GM12801 (cell line): Measurements from ENCODE around the gene NUFIP1.

Source experiments
- CTCF ChIP-seq: IDR thresholded peaks from one replicate; pipeline ENCODE4 v1.5.1; 2011; ENCODE audit warnings: control low read depth; ENCODE audit not compliant: insufficient read length; ENCODE audit errors: extremely low read depth

NUFIP1 gene

DNA sequence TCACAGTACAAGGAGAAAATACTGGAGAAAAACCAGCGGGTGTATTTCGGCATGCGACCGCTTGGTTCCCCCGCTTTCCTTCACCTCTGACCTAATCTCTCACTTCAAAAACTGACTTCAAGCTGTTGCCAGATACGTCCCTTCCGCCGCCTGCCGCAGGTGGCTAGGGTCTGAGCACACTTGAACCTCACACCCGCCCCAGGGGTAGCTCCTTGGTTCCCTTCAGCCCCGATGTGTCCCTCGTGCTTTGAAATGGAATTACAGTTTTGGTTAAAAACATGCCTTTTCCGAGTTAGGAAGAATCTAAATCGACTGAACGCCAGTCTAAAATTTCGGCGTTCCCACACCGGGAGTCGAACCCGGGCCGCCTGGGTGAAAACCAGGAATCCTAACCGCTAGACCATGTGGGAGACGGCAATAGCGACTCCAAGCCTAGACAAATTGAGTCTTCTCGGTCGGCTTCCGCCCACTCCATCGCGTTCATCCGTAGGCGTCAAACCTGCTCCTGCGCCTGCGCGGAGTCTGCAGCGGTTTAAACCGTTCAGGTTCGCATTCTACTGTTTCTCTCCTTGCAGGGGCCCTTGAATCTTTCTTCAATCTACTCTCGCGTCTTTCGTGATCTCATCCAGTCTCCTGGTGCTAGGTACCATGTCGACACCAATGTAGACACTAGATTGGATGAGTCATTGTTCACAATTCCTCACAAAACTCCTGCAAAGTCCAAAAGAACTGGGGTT is 71.5 kb downstream of the NUFIP1 start:
- TF ChIP-seq CTCF, result no peak

- no peak for TF ChIP-seq CTCF
Observed at GRCh38 chr13:44912278-44913016, 76.8 kb downstream of the NUFIP1 start.

DNA sequence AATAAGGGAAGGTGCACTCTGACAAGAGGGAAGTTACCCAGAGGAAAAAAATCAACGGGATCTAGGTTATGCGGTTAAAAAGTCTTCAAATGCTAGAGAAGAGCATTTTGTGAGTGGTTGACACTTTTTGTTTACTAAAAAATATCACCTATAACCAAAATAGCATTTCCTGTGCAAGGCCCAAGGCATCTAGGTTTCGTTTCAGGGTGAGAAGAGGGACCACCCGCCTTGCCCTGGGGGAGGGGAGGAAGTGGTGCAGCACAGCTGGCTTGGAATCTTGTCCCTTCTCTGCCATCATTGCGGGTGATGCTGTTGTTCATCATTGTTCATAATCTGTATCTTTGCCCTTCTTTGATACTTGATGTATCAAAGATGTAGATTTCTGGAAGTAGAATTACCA is 80.6 kb downstream of the NUFIP1 start:
- no peak for TF ChIP-seq CTCF

GRCh38 chr13:44908266-44908665 is 81.0 kb downstream of the NUFIP1 start:
- TF ChIP-seq CTCF, result no peak

GRCh38 chr13:44906713-44907112 is 82.6 kb downstream of the NUFIP1 start:
- no peak for TF ChIP-seq CTCF

- no peak for TF ChIP-seq CTCF
Observed at GRCh38 chr13:44906230-44906629, 83.0 kb downstream of the NUFIP1 start.

DNA sequence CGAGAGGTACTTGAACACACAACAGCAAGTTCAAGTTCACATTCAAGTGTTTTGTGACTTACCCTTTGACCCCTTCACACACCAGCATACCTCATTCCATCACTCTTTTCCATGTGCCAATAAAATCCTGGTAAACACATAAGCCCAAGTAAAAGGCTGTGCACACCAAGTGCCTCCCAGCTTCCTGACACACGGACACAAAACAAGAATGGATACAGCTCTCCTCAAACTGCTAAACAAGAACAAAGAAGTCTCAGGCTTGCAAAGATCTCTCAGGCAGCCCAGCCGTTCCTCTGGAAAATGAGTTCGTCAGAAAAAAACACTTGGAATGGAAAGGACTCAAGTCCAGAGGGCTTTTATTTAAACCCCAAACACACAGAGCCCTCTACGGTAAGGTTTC is 83.7 kb downstream of the NUFIP1 start:
- TF ChIP-seq CTCF, result no peak
